ENCODE data around the gene OR52E5. TPM values are rescaled to one million over a fixed set of nuclear protein-coding genes. Genes with fewer than 3 reads are reported as not detected.

OR52E5 gene
- total RNA-seq, 1 donor from 2014 or later: not detected

- H3K4me1 ChIP-seq: no peaks in the 10 kb centered on the region
- H3K4me3 ChIP-seq: no peak overlapping the region
- no peaks in the 10 kb centered on the region for H3K9me3 ChIP-seq
- ATAC-seq (no peak), DNase-seq (no peak)
- no peak overlapping the region for H3K27ac ChIP-seq
- TF ChIP-seq CTCF (IDR thresholded peaks at IDR 0.05): no peak
- no peaks in the 10 kb centered on the region for H3K27me3 ChIP-seq
- no peaks in the 10 kb centered on the region for H3K36me3 ChIP-seq
- intact Hi-C loops (cut with DNase I): no loop called here
These were observed 40.1 kb downstream of the OR52E5 start for GRCh38 chr11:5933116-5933515.

- intact Hi-C loops (cut with DNase I): no loop called here
- H3K36me3 ChIP-seq: no peaks in the 10 kb centered on the region
- no peak for TF ChIP-seq CTCF (IDR thresholded peaks at IDR 0.05)
- H3K27me3 ChIP-seq: no peaks in the 10 kb centered on the region
- no peak overlapping the region for H3K27ac ChIP-seq
- ATAC-seq (no peak), DNase-seq (no peak)
- no peak overlapping the region for H3K4me3 ChIP-seq
- H3K4me1 ChIP-seq: no peaks in the 10 kb centered on the region
- H3K9me3 ChIP-seq: no peaks in the 10 kb centered on the region
These were observed 45.0 kb downstream of the OR52E5 start for GRCh38 chr11:5937868-5938602.

- no peak for TF ChIP-seq CTCF (IDR thresholded peaks at IDR 0.05)
- Histone ChIP-seq H3K27me3 (no peaks in the 10 kb centered on the region), H3K36me3 (no peaks in the 10 kb centered on the region), H3K4me3 (no peak overlapping the region), H3K4me1 (no peaks in the 10 kb centered on the region), H3K9me3 (no peaks in the 10 kb centered on the region), H3K27ac (no peak overlapping the region)
- intact Hi-C loops (cut with DNase I): no loop called here
- DNase-seq: no peak
- ATAC-seq: no peak
These were observed 45.6 kb downstream of the OR52E5 start for GRCh38 chr11:5938603-5938965.

GRCh38 chr11:5940748-5941147 lies 47.7 kb downstream of the OR52E5 start:
- Histone ChIP-seq H3K4me1 (no peaks in the 10 kb centered on the region), H3K27me3 (no peaks in the 10 kb centered on the region), H3K36me3 (no peaks in the 10 kb centered on the region), H3K4me3 (no peak overlapping the region), H3K27ac (no peak overlapping the region), H3K9me3 (no peaks in the 10 kb centered on the region)
- intact Hi-C loops (cut with DNase I): no loop called here
- ATAC-seq: no peak
- no peak for DNase-seq
- no peak for TF ChIP-seq CTCF (IDR thresholded peaks at IDR 0.05)

- no peak within 1 kb of the TSS for H3K4me3 ChIP-seq
- no peak for ATAC-seq
These were observed 48.9 kb downstream of the OR52E5 start, which contains the start of gene OR56A3 for GRCh38 chr11:5941951-5942350. Gene OR56A3, plus strand, starts transcription at chr11:5942251. Its CDS starts 5,096 bp downstream, at chr11:5947347.

More at GRCh38 chr11:5941951-5942350, 48.9 kb downstream of the OR52E5 start, which contains the start of gene OR56A3:
- Histone ChIP-seq H3K4me1 (no peaks in the 10 kb centered on the region), H3K36me3 (no peaks in the 10 kb centered on the region), H3K9me3 (no peaks in the 10 kb centered on the region), H3K27ac (no peak within 1 kb of the TSS), H3K27me3 (no peaks in the 10 kb centered on the region)
- TF ChIP-seq CTCF (IDR thresholded peaks at IDR 0.05): no peak
- DNase-seq: no peak
- intact Hi-C loops (cut with DNase I): no loop called here

Other genes starting within 250 kb of the OR52E5 start
- gene TRIM5, start 208.1 kb upstream of the OR52E5 start, total RNA-seq: 44.4 TPM
- gene TRIM22, start 203.4 kb upstream of the OR52E5 start, total RNA-seq: 203 TPM
- 0.17 TPM for gene OR56B1, start 156.8 kb upstream of the OR52E5 start, total RNA-seq
- gene OR52N4, start 139.0 kb upstream of the OR52E5 start, total RNA-seq: 0.93 TPM
- not detected for gene OR52N5, start 109.9 kb upstream of the OR52E5 start, total RNA-seq
- not detected for gene OR52N1, start 101.9 kb upstream of the OR52E5 start, total RNA-seq
- not detected for gene OR52N2, start 84.3 kb upstream of the OR52E5 start, total RNA-seq
- gene OR52E6, start 51.3 kb upstream of the OR52E5 start, total RNA-seq: not detected
- gene OR52E8, start 35.5 kb upstream of the OR52E5 start, total RNA-seq: not detected
- not detected for gene OR52E4, start 12.6 kb upstream of the OR52E5 start, total RNA-seq
- gene OR56A3, start 49.0 kb downstream of the OR52E5 start, total RNA-seq: not detected
- gene OR56A5, start 75.3 kb downstream of the OR52E5 start, total RNA-seq: not detected
- gene OR52L1, start 93.8 kb downstream of the OR52E5 start, total RNA-seq: not detected
- gene OR56A4, start 113.7 kb downstream of the OR52E5 start, total RNA-seq: not detected
- not detected for gene OR56A1, start 137.6 kb downstream of the OR52E5 start, total RNA-seq
- gene OR56B4, start 214.5 kb downstream of the OR52E5 start, total RNA-seq: not detected

All from upper lobe of right lung (tissue), 1 donor.